ENCODE results near the gene C1orf53.

GRCh38 chr1:197911111-197911856 is 8.9 kb downstream of the C1orf53 start:
- TF ChIP-seq, protein P1, sequence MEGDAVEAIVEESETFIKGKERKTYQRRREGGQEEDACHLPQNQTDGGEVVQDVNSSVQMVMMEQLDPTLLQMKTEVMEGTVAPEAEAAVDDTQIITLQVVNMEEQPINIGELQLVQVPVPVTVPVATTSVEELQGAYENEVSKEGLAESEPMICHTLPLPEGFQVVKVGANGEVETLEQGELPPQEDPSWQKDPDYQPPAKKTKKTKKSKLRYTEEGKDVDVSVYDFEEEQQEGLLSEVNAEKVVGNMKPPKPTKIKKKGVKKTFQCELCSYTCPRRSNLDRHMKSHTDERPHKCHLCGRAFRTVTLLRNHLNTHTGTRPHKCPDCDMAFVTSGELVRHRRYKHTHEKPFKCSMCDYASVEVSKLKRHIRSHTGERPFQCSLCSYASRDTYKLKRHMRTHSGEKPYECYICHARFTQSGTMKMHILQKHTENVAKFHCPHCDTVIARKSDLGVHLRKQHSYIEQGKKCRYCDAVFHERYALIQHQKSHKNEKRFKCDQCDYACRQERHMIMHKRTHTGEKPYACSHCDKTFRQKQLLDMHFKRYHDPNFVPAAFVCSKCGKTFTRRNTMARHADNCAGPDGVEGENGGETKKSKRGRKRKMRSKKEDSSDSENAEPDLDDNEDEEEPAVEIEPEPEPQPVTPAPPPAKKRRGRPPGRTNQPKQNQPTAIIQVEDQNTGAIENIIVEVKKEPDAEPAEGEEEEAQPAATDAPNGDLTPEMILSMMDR (IDR thresholded peaks at IDR 0.05), result no peak
- no peak for TF ChIP-seq POLR2A (IDR thresholded peaks at IDR 0.05)

Data from thyroid gland (tissue), 4 donors.